ENCODE results near the gene TLK2.
"Not testable (repeated sequence)": the region's sequence is repeated elsewhere in the genome, so short reads cannot be mapped to it uniquely, and the experiment has no call there.

The TLK2 gene

DNA sequence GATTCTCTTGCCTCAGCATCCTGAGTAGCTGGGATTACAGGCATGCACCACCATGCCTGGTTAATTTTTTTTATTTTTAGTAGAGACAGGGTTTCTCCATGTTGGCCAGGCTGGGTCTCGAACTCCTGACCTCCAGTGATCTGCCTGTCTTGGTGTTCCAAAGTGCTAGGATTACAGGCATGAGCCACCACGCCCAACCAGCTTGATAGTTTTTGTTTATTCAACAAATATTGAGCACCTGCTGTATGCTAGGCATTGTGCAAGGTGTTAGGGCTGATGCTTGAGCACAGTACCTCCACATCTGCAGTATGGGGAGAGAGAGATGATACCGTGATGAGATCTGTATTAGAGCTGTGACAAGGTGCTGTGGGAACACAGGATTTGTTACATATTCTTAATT is 3.9 kb downstream of the TLK2 start:
- not testable (repeated sequence) for DNase-seq (ENCODE audit: low read depth in 2 of 2)

DNA sequence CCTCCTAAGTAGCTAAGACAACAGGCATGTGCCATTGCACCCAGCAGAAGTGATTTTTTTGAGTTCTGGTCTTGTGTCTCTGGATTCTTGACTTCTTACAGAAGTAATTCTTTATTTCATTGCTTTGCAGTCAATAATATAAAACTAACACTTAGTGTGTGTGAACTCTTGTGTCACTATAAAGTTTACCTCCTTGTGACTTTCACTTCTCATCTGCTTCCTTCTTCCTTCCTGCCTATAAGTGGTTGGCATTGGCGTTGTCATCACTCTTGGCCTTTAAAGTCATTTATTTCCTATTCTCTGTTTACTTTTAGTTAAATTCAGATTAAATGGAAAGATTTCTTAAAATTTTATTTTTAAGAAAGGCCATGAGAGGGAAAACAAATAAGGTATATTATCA is 12.4 kb downstream of the TLK2 start:
- not testable (repeated sequence) for DNase-seq (ENCODE audit: low read depth in 2 of 2)

DNA sequence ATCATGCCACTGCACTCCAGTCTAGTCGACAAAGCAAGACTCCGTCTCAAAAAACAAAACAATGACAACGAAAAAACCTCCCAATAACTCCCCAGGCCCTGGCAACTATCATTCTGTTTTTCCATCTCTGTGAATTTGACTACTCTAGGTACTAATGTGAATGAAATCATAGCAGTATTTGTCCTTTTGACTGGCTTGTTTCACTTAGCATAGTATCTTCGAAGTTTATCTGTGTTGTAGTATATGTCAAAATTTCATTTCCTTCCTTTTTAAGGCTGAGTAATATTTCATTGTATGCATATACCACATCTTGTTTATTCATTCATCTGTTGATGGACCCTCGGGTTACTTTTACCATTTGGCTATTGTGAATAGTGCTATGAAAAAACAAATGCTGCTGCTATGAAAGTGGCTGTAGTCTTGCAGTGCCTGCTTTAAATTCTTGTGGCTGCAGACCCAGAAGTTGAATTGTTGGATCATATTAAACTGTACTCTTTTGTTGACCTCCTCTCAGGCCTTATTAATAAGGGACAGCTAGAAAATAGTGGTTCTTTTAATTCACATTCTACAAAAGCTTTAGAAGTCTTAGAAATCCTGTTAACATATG is 14.5 kb downstream of the TLK2 start:
- DNase-seq (ENCODE audit: low read depth in 2 of 2), result not testable (repeated sequence)

DNA sequence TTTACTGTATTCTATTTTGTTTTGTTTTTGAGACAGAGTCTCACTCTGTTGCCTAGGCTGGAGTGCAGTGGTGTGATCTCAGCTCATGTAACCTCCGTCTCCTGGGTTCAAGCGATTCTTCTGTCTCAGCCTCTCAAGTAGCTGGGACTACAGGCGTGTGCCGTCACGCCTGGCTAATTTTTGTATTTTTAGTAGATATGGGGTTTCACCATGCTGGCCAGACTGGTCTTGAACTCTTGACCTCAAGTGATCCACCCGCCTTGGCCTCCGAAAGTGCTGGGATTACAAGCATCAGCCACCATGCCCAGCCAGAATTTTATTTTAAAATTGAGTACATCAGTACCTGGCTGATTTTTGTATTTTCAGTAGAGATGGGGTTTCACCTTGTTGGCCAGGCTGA is 15.4 kb downstream of the TLK2 start:
- DNase-seq (ENCODE audit: low read depth in 2 of 2), result not testable (repeated sequence)

DNA sequence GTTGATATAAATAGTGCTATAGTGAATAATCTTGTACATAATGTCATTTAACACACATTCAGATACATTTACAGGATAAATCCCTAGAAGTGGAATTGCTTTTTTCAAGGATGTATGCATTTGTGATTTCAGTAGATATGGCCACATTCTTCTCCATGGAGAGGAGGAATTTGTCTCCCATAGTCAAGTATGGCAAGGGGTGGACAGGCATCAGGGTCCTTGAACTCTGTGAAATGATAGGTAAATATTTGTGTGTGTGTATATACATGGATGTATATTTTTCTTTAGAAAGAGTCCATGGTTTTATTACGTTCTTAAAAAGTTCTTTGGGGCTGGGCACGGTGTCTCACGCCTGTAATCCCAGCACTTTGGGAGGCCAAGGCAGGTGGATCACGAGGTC is 17.7 kb downstream of the TLK2 start:
- DNase-seq (ENCODE audit: low read depth in 2 of 2), result not testable (repeated sequence)

DNA sequence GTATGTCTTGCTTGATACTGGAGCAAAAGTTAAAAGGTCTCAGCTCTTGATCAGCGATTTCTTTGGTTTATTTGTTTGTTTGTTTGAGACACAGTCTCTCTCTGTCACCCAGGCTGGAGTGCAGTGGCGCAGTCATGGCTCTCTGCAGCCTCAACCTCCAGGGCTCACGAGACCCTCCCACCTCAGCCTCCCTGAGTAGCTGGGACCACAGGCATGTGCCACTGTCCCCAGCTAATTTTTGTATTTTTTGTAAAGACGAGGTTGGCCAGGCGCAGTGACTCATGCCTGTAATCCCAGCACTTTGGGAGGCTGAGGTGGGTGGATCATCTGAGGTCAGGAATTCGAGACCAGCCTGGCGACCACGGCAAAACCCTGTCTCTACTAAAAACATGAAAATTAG is 20.2 kb downstream of the TLK2 start:
- not testable (repeated sequence) for DNase-seq (ENCODE audit: low read depth in 2 of 2)

DNA sequence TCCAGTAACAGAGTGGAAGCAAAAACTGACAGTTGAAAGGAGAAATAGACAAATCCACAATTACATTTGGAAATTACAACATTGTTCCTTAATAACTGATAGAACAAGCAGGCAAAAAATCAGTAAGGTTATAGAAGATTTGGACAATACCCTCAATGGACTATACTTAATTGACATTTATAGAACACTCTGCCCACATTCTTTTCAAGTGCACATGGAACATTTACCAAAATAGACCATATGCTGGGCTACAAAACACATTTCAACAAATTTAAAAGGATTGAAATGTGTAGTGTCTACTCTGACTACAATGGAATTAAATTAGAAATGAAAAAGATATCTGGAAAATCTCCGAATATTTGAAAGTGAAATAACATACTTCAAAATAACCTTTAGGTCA is 21.8 kb downstream of the TLK2 start:
- not testable (repeated sequence) for DNase-seq (ENCODE audit: low read depth in 2 of 2)

DNA sequence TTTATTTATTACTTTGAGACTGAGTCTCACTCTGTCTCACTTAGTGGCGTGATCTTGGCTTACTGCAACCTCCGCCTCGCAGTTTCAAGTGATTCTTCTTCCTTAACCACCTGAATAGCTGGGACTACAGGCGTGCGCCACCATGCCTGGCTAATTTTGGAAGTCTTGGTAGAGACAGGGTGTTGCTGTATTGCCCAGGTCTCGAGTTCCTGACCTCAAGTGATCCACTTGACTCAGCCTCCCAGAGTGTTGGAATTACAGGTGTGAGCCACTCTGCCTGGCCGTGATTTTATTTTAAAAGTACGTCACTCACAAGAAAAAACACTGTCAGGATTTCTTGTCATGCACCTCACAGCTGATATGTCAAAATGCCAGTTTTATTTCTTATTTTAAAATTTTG is 26.2 kb downstream of the TLK2 start:
- not testable (repeated sequence) for DNase-seq (ENCODE audit: low read depth in 2 of 2)

DNA sequence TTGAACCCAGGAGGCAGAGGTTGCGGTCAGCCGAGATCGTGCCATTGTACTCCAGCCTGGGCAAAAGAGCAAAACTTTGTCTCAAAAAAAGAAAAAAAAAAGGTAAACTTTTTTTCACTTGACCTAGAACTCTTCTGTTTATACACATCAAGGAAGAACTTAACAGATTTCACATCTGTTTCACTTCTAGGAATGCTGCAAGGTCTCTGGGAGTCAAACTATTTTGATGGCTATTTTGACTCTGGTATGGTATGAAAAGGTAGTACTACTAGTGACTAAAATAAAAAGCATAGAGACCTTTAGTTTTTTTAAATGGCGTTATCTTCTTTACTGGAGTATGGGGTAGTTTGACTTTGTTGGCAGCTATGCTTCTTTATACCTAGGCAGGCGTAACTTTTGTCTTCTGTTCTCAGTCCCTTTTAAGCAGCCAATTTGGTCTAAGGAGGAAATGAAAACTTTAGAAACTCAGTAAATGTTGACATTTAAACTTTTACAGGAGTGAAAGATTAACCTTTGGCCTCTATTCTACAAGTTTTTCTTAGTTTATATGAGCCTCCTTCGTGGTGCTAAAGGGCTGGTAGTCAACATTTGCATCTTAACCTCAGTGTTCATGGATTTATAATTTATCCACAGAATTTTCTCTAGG is 28.7 kb downstream of the TLK2 start:
- DNase-seq (ENCODE audit: low read depth in 2 of 2), result not testable (repeated sequence)

DNA sequence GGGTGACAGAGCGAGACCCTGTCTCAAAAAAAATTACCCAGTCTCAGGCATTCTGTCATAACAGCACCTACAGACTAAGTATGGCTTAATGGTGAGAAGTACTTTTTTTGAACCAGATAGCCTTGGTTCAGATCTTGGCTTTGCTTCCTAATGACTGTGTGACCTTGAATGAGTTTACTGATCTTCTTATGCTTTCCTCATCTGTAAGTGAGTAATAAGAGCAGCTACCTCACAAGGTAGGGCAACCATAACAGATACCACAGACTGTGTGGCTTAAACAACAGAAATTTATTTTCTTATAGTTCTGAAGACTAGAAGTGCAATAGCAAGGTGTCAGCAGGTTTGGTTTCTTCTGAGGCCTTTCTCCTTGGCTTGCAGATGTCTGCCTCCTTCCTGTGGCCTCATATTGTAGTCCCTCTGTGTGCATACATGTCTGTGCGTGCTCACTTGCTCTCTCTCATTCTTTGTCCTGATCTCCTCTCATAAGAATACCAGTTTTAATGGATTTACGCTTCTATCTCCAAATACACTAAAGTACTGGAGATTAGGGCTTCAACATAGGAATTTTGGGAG is 31.7 kb downstream of the TLK2 start:
- not testable (repeated sequence) for DNase-seq (ENCODE audit: low read depth in 2 of 2)

DNA sequence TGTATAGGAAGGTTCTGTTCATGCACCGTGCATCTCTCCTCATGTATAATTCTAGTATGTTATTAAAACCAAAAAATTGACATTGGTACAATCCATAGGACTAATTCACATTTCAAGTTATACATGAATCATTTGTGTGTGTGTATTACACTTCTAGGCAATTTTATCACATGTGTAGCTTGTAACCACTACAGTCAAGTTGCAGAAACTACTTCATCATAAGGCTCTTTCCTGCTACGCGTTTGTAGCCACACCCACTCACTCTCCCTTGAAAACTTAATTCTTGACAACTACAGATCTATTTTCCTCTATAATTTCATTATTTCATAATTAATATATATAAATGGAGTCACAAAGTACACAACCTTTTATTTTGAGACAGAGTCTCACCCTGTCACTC is 32.4 kb downstream of the TLK2 start:
- not testable (repeated sequence) for DNase-seq (ENCODE audit: low read depth in 2 of 2)

DNA sequence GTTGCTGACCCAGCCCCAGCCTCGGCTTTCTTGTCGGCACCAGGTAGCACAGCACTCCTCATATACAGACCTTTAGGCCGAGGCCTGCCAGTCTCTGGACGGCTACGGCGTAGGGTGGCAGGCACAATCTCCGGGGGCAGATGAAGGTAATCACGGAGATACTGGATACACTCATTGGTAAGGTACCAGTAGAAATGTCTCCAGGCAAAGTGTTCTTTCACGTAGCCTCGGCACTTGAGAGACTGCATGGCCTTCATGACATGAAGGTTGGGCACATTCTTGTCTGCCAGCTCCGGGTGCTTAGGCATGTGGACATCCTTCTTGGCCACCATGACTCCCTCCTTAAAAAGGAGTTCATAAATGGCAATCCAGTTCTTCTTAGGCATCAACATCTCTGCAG is 37.8 kb downstream of the TLK2 start:
- DNase-seq (ENCODE audit: low read depth in 2 of 2), result not testable (repeated sequence)

DNA sequence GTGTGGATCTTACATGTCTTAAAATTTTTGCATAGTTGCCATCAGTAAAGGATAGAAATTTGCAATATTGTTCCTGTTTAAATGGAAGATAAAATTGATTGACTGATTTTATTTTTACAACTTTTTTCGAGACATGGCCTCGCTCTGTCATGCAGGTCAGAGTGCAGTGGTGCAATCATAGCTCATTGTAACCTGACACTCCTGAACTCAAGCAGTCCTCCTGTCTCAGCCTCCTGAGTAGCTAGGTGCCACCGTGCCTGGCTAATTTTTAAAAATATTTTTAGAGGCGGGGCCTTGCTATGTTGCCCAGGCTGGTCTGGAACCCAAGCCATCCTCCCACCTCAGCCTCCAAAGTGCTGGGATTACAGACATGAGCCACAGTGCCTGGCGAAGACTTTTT is 42.7 kb downstream of the TLK2 start:
- DNase-seq (ENCODE audit: low read depth in 2 of 2), result not testable (repeated sequence)

DNA sequence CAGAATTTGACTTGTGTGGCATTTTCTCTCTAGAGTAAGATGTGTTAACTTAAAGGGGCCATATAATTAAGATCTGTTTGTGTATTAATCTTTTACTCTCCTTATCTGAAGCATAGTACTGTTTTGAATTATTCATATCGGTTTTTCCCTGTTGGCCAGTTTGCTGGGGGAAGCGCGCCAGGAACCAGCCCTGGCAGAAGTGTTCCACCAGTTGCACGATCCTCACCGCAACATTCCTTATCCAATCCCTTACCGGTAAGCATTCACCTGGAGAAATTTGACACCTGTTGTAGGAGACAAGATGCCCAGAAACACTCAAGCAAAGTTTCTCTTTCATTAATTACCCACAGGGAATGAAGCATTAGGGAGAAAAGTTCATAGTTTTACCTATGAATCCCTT is 45.5 kb downstream of the TLK2 start:
- not testable (repeated sequence) for DNase-seq (ENCODE audit: low read depth in 2 of 2)

DNA sequence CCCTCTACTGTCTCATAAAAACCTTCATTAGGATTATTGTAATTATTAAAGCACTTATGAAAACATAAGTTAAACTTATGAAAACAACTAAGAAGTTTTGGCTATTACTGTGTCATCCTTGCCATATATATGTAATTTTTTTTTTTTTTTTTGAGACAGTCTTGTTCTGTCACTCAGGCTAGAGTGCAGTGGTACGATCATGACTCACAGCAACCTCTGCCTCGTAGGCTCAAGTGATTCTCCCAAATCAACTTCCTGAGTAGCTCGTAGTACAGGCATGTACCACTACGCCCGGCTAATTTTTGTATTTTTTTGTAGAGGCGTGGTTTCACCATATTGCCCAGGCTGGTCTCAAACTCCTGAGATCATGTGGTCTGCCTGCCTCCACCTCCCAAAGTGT is 46.7 kb downstream of the TLK2 start:
- not testable (repeated sequence) for DNase-seq (ENCODE audit: low read depth in 2 of 2)

DNA sequence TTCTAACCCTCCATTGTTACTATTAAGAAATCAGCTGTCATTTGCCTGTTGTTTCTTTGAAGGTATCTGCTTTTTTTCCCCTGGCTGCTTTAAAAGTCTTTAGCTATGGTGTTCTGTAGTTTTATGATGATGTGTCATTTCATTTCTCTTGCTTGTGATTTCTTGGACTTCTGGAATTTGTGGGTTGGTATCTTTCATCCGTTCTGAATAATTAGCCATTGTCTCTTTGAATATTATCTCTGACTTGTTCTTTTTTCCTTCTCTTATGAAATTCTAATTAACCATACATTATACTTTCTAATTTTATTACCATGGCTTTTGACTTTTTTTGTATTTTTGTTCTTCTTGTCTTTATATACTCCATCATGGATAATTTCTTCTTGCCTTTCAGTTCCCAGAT is 52.3 kb downstream of the TLK2 start:
- not testable (repeated sequence) for DNase-seq (ENCODE audit: low read depth in 2 of 2)

DNA sequence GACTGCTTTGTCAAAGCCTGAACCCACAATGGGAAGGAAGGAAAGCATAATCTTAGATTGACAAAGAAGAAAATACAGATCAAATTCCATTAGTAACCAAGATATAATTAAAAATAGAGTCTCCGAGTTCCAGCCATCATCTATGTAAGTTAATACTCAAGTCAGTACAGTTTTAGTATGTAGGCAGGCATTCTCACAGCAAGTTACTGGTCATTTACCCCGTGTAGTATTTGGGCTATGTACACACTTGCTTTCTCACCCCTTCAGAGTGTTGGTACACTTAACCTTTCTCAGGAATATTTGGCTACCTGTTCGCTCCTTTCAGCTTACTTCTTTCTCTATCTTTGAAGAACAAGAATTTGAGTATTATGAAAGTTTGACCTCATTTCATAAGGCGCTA is 57.9 kb downstream of the TLK2 start:
- DNase-seq (ENCODE audit: low read depth in 2 of 2), result not testable (repeated sequence)

DNA sequence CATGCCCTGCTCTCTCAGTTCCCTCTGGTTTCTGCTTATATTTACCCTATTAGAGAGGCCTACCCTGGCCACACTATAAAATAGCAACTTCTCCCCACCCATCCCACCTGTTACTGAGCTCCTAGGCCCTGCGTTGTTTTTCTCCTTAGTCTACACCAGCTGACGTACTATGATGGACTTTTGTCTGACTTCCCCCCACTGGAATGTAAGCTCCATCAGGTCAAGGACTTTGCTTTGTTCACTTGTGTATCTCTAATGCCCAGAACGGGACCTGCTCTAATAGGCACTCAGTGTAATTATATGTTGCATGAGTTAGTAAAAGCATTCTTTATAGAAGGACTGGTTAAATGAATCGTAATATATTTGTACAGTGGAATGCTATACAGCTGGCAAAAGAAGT is 62.4 kb downstream of the TLK2 start:
- not testable (repeated sequence) for DNase-seq (ENCODE audit: low read depth in 2 of 2)

DNA sequence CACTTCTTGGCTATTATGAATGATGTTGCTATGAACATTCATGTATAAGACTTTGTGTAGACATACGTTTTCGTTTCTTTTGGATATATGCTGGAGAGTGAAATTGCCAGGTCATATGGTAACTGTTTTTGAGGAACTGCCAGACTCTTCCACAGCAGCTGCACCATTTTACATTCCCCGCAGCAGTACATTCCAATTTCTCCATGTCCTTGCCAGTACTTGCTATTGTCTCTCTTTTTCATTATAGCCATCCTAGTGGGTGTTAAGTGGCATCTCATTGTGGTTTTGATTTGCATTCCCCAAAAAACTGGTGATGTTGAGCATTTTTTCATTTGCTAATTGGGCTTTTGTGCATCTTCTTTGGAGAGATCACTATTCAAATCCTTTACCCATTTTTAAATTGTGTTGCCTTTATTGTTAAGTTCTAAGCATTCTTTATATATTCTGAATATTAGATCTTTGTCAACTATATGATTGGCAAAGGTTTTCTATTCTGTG is 64.7 kb downstream of the TLK2 start:
- not testable (repeated sequence) for DNase-seq (ENCODE audit: low read depth in 2 of 2)

DNA sequence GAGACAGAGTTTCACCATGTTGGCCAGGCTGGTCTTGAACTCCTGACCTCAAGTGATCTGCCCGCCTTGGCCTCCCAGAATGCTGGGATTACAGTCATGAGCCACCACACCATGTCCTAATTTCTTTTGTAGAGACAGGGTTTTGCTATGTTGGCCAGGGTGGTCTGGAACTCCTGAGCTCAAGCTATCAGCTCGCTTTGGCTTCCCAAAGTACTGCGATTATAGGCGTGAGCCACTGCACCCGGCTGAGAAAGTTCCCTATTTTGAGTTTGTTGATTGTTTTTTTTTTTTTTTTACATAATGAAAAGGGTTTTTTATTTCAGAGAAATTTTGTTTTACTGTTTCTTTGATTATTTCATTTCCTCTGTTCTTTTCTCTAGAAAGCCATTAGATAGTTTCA is 67.4 kb downstream of the TLK2 start:
- DNase-seq (ENCODE audit: low read depth in 2 of 2), result not testable (repeated sequence)

DNA sequence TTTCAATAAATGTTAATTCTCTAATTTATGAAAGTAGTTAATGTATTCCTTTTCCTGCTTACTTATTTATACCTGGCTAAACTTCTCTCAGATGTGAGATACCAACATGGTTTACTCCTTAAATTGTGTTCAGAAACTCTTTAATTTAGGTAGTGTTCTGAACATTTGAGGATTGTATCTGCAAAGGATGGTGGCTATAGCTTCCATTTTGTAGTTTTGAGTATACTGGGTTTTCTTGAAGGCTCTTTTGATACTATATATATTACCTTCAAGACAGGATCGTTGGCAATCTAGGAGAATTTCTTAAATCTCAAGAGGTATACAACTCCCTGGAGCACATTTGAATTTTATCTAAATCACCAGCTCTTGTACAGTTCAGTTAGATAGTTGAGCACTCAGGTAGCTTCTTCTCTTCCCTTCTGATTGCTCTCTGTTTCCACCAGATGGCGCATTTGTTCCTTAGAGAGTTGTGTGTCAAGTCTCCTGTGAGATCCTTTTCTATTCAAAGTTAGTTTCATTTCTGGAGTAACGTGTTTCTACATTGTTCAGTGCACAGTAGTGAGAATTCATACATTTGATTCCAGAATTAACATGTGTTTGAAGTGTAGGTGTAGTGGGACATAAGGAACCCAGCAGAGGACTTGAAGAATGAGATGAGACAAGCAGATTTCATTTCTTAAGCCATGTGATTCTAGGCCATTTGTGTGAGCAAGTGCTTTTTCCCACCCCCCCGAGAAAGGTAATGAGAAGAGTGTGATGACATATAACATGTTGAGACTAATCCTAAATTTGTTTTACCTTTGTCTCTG is 74.4 kb downstream of the TLK2 start:
- DNase-seq (ENCODE audit: low read depth in 2 of 2), result peak in 1 of 2 donors; percentile 37

DNA sequence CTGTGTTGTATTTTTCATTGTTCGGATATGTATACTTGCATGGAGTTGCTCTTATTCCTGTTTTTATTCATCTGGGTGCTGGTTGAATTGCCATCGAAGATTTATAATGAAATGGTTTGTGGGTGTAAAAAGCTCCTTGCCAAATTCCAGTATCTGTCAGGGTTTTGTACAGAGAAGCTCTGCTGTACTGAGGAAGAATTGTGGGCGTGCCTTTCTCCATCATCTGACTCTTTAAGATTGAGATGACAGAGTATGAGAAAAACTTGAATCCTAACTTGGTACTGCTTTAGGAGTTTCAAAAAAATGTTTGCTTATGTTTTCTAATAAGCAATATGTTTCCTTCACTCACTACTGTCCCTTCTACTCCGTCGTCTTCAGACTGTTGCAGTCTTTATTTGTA is 78.9 kb downstream of the TLK2 start:
- DNase-seq (ENCODE audit: low read depth in 2 of 2), result not testable (repeated sequence)

Measured in activated CD4-positive, alpha-beta T cell treated with anti-CD3 and anti-CD28 coated beads for 24 hours (primary cell).